HG02981 (cell line): ENCODE data around the gene ADCK1.
"Not testable (repeated sequence)": the region's sequence is repeated elsewhere in the genome, so short reads cannot be mapped to it uniquely, and the experiment has no call there.

Experiments
- ATAC-seq: cut with Tn5 transposase; IDR thresholded peaks from one replicate; pipeline ENCODE4 v1.9.1; 2021; ENCODE audit warnings: mild to moderate bottlenecking, moderate library complexity; ENCODE audit not compliant: unreplicated experiment

ADCK1 gene

DNA sequence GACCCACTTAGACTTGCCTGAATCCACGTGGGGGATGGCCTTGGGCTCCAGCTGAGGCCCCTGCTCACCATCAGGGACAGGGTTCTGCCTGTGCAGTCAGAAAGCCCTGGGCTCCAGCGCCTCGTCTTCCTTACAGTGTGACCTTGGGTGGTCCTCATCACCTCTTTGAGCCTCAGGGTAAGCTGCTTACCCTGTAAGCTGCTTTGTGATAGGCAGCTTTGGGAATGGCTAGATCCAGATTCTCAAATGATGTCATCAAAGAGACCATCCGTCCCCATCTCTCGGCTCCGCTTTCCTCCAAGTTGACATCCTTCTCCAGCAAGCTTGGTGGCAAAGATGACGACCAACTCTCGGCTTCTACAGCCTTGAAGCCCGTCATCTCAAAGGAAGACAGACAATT lies 127.0 kb downstream of the ADCK1 start:
- ATAC-seq, result no peak

DNA sequence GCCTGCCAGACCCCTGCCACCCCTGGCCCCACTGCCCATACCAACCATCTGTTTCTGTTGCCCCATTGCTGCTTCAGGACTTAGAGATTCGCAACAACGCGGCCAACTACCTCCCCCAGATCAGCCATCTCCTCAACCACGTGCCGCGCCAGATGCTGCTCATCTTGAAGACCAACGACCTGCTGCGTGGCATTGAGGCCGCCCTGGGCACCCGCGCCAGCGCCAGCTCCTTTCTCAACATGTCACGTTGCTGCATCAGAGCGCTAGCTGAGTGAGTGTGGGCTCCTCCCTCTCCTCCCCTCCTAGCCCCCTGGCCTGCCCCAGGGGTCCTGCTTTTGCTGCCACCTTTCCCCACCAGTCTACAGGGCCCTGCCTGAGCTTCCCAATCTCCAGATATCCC lies 131.5 kb downstream of the ADCK1 start:
- no peak for ATAC-seq

DNA sequence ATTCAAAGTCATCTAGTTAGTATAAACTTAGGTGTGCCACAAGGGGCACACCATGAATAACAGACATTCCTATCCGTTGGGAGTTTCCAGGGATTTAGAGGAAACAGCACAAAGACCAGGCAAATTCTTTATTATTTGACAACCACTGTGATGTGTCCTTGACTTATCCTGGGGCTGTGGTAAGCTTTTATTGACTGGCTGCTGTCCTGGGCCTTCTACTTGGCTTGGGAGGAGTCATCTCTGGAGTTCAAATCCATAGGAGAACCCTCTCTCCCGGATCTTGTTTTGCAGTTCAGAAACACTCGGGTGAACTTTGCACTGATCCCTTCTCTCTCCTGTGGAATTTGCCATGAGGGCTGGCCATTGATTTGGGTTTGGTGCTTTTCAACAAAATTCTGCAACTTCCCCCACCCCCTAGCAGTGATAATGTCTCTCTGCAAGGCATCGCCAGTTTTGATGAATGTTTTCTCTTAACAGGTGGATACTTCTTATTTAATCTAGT lies 136.3 kb downstream of the ADCK1 start:
- ATAC-seq, result no peak

DNA sequence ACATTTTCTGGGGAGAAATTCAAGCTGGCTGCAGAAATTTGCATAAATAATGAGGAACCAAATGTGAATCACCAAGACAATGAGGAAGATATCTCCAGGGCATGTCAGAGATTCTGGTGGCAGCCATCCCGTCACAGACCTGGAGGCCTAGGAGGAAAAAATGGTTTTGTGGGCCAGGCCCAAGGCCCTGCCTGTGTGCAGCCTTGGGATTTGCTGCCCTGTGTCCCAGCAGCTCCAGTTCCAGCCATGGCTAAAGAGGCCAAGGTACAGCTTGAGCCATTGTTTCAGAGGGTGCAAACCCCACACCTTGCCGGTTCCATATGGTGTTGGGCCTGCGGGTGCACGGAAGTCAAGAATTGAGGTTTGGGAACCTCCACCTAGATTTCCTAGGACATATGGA lies 147.5 kb downstream of the ADCK1 start:
- ATAC-seq, result no peak

DNA sequence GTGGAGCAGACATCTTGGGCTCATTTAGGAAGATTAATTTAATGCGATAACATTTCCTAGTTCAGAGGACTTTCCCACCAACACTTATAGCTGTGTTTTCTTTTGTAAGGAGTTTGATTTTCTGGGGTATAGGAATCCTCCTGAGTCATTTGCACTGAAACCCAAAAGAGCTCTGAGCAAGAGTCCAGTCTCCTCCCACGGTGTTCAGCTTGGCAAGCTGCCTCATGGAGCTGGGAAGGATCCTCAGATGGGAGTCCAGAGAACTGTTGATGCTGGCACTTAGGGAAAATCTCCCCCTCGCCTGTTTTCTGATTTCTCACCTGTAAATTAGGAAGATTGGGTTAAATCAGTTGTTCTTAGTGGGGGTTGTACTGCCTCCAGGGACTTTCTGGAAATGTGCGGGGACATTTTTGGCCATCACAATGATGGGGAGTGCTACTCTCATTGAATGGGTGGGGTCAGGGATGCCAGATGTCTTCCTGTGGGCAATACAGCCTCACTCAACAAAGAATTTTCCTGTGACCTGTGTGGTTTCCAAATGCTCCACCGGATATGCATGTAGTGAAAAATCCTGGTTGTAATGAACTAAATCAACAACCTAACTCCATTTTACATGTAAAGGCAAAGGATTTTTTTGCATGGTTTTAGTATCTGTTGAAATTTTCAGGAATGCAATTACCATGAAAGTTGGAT lies 150.6 kb downstream of the ADCK1 start:
- ATAC-seq, result no peak

DNA sequence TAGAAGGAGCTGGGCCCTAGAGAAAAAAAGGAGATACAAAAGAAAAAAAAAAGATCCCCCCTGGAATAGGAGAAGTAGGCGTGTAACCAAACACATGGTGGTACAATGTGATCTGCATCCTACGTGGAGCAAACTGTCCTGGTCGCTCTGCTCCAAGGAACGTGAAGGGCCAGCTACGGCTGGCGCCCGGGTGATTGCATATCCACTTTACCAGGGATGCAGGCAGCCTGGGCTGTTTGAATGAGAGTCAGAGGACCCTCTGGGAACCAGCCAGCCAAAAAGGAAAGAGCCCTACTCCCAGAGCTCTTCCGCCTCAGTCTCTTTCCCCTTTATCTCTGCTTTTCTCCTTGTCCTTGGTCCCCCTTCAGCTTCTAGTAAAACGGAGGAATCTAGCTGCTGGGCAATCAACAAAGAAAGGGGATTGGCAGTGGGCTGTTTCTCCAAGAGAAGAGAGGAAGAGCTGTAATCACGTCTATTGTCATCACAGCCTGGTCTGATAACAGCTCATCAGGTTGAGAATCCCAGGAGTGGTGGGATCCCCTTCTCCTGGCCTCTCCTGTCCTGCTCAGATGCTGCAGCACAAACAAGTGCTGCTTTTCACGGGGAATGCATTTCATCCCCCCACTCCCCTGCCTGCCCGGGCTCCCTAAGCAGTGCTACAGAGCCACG lies 156.0 kb downstream of the ADCK1 start:
- ATAC-seq, result no peak

DNA sequence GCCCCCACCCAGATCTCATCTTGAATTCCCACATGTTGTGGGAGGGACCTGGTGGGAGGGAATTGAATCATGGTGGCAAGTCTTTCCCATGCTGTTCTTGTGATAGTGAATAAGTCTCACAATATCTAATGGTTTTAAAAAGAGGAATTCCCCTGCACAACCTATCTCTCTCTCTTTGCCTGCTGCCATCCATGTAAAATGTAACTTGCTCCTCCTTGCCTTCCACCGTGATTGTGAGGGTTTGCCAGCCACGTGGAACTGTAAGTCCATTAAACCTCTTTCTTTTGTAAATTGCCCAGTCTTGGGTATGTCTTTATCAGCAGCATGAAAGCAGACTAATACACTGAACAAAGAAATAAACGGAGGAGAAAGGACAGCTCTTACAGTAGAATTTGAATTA lies 159.8 kb downstream of the ADCK1 start:
- ATAC-seq, result not testable (repeated sequence)

DNA sequence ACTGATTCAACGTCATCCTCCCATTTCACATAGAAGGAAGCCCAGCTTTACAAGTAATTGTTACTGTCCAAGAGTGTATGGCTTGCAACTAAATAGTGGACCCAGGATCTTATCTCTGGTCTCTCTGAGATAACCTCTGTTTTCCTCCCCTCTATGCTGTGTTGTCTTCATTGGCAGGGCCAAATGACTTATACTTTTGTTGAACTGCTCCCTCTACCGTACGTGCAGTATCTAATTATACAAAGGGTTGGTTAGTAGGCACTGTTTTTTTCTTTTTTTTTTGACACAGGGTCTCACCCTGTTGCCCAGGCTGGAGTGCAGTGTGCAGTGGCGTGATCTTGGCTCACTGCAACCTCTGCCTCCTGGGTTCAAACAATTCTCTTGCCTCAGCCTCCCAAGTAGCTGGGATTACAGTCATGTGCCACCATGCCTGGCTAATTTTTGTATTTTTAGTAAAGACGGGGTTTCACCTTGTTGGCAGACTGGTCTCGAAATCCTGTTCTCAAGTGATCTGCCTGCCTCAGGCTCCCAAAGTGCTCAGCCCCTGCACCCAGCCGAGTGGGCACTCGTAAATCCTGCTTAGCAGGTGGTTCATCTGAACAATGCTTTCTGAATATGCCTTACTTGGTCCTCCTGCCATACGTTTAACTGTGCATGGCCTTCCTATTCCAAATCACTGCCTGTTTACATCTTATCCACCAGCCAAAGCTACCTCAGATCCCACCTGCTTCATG lies 162.1 kb downstream of the ADCK1 start:
- no peak for ATAC-seq

DNA sequence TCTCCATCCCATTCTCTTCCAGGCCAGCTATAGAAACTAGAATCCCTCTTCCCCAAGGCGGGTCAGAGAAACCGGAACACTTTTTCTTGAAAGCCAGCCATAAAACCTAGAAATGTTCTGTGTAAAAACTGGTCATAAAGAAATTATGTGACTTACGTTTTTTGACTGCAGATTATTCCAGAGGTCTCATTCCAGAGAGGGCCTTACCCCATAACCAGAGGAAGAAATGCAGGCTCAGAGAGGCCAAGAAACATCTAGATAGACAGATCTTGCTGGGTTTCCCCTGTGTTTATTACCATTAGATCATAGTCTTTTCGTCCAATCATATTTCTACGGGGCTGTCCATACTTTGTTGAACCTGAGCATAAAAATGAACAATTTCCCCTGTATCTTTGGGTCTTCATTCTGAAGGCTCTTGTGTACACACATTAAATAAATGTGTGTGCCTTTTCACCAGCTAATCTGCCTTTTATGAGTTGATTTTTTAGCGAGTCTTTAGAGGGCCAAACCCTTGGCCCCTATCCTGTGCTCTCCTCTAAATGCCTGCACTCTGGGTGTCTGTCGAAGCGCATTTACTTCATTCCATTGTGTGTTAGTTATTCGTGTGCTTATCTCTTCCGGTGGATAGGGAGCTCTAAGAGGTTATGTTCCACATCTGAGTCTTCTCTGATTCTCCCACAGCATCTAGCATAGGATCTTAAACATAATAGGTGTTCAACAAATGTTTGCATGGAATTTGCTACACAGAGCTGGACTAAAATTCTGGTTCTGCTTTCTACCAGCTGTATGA lies 163.0 kb downstream of the ADCK1 start:
- ATAC-seq, result no peak

DNA sequence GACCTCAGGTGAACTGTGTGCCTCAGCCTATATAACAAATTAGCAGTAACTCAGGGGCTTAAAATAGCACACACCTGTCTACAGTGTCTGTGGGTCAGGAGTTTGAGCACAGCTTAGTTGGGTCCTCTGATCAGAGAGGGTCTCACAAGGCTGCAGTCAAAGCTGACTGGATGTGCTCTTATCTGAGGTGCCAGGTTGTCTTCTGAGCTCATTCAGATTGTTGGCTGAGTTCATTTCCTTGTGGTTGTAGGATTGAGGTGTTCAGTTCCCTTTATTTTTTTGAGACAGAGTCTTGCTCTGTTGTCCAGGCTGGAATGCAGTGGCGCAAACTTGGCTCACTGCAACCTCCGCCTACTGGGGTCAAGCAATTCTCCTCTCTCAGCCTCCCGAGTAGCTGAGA lies 164.7 kb downstream of the ADCK1 start:
- ATAC-seq, result no peak

DNA sequence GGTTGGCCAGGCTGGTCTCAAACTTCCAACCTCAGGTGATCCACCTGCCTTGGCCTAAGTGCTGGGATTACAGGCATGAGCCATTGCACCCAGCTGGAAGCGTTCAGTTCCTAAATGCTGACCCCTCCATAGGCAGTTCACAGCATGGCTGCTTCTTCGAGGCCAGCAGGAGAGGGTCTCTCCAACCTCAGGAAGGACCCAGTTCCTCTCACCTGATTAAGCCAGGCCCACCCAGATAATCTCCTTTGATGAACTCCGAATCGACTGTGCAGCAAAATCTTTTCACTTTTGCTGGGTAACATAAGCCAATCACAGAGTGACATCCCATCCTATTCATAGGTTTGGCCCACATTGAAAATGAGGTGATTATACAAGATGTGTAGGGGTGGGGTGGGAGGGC lies 165.1 kb downstream of the ADCK1 start:
- ATAC-seq, result no peak

DNA sequence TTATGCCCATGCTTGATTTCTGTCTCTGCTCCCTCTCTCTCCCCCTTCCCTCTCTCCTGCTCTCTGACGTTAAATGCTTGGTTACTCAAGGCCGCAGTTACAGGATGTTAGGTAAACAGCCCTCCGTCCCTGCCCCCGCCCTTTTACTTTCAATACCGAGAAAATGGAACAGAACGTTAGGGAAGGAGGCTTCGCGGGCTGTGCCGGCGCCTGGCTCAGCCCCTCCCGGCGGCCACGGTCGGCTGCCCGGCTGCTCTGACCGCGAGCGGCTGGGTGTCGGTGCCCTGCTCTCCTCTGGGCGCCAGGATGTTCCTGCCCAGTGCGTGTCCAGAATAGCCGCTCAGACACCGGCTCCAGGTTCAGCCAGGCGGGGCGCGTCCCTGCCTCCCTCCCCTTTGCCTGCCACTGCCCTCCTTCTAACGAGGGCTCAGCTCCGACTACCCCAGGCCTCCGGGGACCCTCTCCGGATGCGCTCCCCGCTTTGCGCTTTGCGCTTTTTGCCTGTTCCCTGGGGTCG lies 166.1 kb downstream of the ADCK1 start:
- ATAC-seq, result peak; percentile 75

DNA sequence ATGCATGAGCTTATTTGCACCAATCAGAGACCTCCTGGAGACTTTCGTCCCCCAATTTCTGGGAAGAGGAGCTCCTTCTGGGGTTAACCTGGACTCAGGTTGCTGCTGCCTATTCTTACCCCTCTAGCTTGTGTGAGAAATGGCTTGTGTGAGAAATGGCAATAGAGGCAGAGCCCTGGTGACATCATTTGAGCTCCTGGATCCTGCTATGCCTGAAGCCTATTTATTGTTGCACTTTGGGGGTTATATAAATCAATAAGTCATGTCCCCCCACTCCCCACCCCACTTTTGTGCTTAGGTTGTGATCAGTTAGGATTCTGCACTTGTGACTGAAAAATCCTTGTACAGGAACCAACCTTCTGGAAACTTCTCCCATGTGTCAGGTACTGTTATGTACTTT lies 167.2 kb downstream of the ADCK1 start:
- no peak for ATAC-seq

DNA sequence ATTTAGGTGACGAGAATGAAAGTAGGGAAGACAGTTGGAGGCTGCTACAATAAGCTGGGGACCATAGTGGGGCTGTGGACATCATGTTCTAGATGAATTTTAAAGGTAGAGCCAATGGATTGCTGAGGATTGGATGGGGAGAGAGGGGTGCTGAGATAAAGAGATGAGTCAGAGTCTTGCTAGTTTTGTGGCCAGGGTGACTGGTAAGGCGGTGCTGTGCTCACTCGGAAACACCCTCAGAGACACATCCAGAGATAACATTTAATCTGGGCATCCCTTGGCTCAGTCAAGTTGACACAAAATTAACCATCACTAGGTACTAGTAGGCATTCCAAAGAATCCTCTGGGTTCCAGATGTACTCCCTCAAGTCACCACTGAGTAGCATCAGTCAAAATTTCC lies 170.7 kb downstream of the ADCK1 start:
- ATAC-seq, result no peak

DNA sequence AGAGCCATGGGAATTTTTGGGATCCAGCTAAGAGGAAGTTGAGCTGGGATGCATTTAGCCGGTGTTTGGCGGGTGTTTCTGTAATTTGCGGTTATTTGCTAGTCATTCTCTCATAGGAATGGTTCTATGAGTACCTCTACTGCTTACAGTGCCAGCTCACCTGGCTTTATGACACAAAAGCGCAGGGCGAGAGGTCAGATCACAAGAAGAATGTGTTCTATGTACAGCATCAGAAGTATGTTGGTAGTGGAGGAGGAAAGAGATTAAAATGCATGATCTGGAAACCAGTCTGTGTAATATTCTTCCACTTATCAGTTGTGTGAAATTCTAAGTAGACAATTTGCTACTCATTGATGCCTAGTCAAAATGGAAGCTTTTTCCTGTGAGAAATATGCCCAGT lies 173.3 kb downstream of the ADCK1 start:
- ATAC-seq, result no peak

DNA sequence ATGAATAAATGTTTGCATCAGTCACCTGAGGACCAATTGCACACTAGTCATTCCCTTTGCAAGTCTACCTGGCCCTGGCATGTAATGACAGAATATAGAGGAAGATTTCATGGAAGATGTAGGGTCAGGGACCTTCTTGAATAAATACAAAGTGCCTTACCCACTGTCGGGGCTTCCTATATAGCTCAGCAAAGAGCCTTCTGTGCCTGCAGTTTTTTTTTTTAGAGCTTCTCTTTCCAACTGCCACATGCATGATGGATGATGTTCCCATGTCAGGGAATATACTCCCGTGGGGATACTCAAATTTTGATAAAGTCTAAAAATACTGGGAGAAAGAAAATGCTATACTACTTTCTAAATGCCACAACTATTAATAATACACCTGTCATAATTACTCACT lies 176.7 kb downstream of the ADCK1 start:
- ATAC-seq, result no peak

DNA sequence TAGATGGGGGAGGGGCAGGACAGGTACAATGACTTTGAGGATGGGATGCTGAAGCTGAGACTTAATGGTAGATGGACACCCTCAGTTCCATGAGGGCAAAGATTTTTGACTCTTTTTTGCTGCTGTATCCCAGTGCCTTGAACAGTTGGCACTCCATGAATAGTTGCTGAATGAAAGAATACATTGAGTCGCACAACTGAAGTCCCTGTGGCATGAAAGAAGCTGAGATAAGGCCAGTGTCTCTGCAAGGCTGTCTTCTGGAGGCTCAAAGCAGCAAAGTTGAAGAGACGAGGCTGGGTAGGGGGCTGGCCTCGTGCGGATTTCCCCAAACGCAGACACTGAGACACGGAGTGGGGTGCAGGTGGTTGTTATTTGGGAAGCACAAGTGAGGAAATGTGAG lies 179.3 kb downstream of the ADCK1 start:
- no peak for ATAC-seq

DNA sequence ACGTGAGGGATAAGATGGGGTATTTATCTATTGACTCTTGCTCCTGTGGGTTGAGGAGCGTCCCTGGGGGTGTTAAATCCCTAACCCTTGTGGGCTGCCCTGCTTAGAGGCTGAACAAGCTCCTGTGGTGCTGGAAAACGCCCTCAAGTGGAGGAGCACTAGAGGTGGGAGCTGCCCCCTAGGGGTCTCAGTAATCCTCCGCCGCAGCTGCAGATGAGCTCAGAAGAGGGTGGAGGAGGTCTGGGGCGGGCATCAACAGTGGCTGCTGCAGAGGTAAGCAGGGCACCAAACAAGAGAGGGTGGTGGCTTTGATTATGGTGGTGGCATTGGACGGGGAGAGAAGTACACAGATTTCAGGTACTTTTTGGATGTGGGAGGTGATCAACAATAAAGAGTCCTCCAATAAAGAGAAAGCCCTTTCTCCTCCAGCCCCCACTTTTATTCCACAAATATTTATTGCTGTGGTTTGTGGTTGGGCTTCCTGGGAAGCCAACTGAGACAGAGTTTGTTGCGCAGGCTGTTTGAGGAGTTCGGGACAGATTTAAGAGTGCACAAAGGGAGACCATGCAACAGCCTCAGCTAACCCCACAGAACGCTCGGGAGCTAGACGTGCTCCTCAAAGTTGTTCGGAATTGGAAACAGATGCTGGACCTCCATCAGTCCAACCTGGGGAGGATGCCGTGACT lies 179.9 kb downstream of the ADCK1 start:
- ATAC-seq, result no peak

DNA sequence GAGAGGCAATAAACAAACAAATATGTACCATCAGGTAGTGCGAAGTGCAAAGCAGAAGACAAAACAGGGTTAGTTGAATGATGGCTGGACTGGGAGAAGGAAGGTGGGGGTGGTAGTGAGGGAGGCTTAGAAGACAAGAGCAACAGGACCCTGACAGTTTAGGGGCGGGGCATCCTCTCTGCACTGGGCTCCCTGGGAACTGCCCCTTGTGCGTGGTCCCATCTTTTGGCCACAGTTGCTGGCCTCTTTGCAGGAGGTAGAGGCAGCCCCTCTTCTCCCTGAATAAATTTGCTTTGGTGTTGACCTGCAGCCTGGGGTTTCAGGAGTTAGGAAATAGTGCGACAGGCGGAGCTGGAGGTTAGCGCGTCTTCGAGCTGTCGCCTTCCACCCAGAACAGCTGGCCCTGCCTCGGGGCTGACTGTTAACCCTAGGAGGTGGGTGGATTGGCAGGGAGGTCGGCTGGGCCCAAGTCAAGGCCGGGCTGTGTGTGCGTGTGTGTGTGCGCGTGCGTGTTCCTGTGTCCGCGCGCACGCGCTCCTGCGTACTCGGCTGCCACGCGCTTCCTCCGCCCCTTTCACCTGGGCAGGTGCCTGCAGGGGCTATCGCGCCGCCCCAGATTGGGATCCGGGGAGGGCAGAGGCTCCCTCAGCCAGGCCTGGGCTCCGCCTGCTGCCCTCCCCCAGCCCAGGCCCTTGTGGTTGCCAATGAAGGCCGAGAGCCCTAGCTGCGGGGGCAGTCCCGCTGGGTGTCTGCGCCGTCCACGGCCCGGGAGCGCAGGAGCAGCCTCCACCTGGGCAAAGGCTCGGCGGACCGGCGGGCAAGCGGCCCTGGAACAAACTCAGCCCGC lies 180.8 kb downstream of the ADCK1 start:
- ATAC-seq, result no peak
